NCI-H524 treated with DMSO at 0.1 percent for 48 hours (cell line): Measurements from ENCODE around the gene C1orf21.

Source experiments
- DNase-seq: peaks from one replicate; lab custom pipeline; 2025; lab: John Stamatoyannopoulos, UW

Gene C1orf21

DNA sequence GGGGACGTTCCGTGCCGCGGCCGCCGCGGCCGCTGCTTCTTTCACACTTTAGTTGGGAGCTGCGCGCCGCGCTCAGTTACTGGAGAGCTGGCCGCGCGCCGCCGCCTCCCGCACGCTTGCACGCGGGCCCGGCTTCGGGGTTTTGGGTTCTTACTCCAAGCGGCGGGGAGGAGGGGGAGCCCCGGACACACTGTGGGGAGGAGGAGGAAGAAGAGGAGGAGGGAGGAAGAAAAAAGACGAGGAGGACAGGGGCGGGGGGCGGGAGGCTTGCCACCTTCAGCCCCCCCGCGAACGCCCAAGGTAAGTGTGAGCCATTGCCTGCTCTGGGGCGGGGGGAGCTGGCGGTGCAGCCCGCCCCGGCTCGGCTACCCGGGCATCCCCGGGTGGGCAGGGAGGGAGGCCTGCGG lies 243 bp downstream of the C1orf21 start:
- no peak for DNase-seq

GRCh38 chr1:184387476-184388318 lies 868 bp downstream of the C1orf21 start:
- DNase-seq, result peak; percentile 16

DNA sequence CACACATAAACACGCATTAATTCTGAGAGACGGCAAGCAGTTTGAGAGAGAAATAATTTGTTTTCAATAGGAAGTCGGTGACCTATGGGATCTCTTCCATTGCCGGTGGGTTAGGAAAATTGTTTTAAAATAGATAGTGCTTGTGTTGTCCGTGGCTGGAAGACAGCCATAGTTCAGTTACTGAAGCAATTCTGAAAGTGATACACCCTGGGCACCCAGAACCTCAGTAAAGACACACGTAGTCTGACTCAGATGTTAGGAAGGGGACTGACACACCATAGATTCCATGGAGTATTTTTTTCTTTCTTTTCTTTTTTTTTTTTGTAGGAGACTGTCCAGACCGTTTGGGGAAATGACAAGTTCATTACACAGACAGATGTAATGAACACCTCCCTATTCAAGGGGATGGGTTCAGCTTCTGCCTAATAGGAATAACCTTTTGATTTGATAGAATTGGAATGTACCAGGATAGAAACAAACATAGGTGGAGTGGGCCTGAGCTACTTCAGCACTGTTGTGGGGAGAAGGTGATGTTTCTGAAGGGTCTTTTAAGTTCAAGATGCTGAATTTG lies 1.6 kb downstream of the C1orf21 start:
- no peak for DNase-seq

GRCh38 chr1:184388971-184389370 lies 2.1 kb downstream of the C1orf21 start:
- no peak for DNase-seq

DNA sequence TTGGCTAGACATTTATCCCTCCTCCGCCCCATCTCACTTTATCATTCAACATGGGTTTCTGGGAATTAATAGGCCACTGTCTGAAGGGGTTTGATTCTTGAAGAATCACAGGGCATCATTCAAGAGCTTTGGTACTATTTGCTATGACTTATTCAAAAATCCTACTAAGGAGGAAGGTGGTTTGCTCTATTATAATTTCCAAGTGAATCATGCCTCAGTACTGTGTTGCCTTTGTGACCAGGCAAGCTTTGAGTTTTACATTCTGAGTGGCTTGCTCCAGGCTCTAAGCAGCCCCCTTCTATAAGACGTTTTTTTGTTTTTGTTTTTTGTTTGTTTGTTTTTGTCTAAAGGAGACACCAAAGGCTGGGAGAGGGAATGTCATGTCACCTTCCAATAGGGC lies 2.6 kb downstream of the C1orf21 start:
- no peak for DNase-seq

DNA sequence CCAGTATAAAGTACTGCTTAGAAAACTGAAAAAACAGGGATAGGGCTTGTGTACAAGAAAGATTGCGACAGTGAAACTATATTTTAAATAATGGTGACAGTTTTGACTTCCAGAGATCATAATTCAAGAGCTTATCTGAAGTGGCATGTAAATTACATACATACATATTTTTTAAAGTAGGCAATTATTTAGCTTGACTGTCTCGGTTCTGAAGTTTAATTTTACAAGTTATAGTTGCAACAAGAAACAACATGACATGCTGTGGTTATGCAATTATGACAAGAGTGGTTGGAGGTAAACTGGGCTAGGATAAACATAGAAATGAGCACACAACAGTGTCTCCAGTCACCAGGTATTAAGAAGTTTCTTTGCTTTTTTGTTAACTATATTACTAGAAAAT lies 4.1 kb downstream of the C1orf21 start:
- no peak for DNase-seq

DNA sequence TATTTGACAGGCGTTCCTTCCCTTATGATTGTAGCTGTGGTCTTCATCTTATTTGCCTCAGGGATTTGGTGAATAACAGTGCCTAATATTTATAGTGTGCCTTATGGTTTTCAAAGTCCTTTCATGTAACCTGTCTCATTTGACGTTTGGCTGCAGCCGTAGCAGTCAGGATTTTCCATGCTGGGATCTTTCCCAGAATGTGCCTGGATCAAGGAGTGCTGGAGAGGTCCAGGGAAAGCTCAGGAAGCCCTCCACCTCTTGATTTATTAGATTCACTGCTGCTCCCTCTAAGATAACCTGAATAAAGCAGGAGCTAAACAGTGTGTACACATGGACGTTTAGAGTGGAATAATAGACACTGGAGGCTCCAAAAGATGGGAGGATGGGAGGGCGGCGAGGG lies 5.2 kb downstream of the C1orf21 start:
- no peak for DNase-seq

DNA sequence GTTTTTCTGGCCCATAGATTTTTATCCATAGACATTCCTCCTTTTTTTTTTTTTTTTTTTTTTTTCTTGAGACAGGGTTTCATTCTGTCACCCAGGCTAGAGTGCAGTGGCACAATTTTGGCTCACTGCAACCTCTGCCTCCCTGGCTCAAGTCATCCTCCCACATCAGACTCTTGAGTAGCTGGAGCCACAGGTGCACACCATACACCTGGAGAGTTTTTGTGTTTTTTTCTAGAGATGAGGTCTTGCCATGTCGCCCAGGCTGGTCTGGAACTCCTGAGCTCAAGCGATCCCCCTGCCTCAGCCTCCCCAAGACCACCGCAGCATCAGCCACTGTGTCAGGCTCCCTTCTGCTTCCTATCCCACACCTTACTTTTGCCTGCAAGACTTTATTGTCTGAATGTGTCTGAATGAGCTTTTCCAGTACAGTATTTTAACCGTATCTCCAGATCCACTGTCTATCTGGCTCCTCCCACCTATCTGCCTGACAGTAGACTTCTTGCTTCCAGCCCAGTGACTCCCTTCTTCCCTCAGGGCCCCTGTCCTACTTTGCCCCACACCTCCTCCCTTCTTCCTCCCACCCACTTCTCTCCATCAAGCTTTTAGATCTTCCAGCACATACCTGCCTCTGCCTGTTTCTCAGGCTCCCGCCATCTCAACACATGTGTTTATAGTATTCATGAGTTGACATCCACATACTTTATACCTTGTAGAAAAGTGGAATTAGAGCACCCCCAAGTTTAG lies 6.1 kb downstream of the C1orf21 start:
- DNase-seq, result no peak

DNA sequence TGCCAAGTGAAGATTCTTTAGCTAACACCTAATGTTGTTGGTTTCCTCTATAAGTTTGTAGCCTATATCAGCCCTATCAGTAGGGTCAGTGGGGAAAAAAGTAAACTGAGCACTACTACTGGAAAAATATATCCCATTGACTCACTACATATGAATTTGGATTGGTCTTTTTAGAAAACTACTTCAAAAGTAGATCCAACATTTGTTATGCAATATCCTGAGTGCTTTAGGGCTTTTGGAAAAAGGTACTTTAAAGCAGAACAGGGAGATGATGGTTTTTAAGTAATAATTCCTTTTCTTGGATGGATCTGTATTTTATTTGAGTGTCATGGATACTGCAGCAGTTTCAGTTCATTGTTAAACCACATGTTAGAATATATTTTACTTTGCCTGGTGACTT lies 7.1 kb downstream of the C1orf21 start:
- DNase-seq, result no peak

- DNase-seq, result no peak
Measured at GRCh38 chr1:184395370-184395769, 8.5 kb downstream of the C1orf21 start.

DNA sequence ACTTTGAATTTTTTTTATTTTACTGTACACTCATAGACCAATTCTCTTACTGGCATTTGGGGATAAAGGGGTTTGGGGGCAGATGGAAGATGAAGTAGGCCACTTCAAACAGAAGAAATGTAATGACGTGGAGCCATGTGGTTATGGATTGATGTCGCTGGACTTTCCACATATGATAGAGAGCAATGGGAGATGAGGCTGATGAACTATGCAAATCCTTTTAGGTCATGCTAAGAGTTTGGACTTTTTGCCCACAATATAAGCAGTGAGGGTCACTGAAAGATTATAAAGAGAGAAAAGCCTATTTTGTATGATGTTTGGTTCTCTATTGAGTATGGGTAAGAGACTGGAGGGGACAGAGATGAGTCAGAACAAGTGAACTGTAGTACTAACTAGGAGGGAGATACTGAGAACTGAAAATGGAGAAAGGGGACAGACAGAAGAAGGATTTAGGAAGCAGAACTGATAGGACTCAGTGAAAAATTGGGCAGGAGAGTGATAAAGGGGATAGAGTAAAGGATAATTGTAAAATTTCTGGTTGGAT lies 9.2 kb downstream of the C1orf21 start:
- no peak for DNase-seq

DNA sequence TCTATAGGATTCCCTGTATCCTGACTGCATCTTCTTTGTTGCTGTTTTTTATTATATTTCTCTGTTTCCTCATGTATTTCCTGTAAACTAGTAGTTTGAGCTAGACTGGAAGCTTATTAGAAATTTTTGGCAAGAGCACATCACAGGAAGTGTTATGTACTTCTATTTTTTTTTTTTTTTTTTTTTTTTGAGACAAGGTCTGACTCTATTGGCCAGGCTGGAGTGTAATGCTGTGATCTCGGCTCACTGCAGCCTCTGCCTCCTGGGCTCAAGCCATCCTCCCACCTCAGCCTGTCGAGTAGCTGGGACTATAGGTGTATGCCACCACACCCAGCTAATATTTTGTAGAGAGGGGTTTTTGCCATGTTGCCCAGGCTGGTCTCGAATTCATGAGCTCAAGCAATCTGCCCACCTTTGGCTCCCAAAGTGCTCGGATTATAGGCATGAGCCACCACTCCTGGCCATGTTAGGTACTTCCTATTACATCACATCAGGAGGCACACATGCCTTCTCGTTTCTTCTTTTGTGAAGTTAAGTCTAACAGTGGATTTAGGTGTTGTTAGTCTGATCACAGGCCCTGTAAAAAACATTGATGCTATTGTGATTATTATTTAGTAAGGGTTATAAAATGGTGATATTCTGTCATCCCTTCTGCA lies 12.5 kb downstream of the C1orf21 start:
- DNase-seq, result no peak

- DNase-seq, result no peak
Measured at GRCh38 chr1:184403961-184404726, 17.3 kb downstream of the C1orf21 start.

DNA sequence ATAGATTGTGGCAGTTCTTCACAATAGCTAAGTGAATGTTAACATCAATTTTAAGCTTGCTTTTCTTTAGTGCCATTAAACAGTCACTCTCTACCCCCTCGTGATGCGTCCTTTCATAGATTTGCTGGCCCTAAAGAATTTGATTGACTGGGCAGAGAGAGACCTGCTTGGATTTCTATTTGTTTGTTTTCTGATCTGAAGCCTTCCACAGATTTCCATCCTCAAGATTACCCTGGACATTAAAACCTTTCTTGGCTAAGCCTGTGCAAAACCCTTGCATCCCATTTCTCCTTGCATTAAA lies 17.8 kb downstream of the C1orf21 start:
- no peak for DNase-seq

- DNase-seq, result no peak
Measured at GRCh38 chr1:184405094-184405800, 18.4 kb downstream of the C1orf21 start.

- DNase-seq, result no peak
Measured at GRCh38 chr1:184405801-184406142, 18.9 kb downstream of the C1orf21 start.

GRCh38 chr1:184406479-184406878 lies 19.6 kb downstream of the C1orf21 start:
- DNase-seq, result no peak

DNA sequence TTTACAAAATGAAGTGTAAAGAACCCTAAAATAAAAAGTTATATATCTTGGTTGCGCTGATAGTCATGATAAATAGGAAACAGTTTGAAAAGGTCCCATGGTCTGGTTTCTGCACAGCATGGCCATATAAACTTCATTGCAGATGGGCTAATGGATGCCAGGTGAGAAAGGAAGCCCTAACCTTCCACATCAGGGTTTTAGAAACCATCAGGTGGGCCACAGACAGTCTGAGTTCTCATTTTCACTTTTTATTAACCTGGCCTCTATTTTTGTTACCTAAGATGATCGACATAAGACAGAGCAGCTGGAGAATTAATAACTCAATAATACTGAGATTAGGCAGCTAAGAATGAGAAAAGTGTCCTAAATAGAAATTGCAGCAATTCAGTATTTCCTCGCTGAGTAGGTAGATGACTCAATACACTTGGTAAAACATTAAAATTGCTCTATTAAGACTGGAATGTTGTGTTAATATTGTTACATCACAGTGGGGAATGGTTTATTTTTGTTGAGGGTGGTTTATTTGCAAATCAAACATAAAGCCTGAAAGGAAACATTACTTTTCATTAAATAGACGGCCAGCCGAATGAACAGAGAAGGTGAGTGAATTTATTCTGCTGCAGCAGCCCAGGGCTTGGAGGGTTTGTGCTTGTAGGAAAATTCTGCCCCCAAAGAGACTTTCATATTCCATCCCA lies 21.1 kb downstream of the C1orf21 start:
- DNase-seq, result no peak

- no peak for DNase-seq
Measured at GRCh38 chr1:184408580-184408979, 21.8 kb downstream of the C1orf21 start.

DNA sequence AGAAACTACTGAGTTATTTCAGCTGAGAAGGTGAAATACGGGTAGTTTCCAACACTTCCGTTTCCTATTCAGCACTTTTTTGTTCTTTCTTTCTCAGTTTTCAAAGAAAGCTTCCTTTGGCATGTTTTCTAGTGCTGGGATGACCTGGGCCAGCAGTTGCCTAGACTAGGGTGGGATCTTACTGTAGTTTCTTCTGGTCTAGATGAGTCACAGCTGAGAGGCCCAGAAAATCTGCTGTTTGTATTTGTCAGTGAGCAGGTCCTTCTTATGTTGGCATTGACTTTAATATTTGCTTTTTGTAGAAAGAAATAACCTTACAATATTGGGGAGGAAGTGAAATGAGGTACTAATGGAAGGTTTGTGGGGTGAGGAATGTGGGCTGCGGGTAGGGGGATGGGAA lies 22.2 kb downstream of the C1orf21 start:
- DNase-seq, result no peak

DNA sequence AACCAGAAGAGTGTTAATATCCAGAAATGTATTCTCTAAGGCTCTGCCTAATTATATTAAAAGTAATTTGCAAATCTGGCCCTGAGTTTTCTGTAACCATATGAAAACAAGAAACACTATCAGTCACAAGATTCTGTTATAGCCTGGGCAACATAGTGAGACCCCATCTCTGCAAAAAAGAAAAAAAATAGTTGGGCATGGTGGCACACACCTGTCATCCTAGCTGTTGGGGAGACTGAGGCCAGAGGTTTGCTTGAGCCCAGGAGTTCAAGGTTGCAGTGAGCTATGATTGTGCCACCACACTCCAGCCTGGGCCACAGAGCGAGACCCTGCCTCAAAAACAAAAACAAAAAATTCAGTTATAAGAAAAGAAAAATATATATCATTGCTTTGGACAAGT lies 25.6 kb downstream of the C1orf21 start:
- no peak for DNase-seq
